Vein endothelial cell (primary cell): ENCODE results near the gene SCN9A. TPM values are rescaled to one million over a fixed set of nuclear protein-coding genes. Genes with fewer than 3 reads are reported as not detected.

Experiments
- total RNA-seq: library from RNA; depleted of rRNA; stranded (reverse); fragments of >200 nt; gene quantifications from 2 replicates; pipeline ENCODE4 v1.2.3, GENCODE V29; 2012

SCN9A gene
- total RNA-seq, result 0.33 and 0.96 TPM in 2 replicates

DNA sequence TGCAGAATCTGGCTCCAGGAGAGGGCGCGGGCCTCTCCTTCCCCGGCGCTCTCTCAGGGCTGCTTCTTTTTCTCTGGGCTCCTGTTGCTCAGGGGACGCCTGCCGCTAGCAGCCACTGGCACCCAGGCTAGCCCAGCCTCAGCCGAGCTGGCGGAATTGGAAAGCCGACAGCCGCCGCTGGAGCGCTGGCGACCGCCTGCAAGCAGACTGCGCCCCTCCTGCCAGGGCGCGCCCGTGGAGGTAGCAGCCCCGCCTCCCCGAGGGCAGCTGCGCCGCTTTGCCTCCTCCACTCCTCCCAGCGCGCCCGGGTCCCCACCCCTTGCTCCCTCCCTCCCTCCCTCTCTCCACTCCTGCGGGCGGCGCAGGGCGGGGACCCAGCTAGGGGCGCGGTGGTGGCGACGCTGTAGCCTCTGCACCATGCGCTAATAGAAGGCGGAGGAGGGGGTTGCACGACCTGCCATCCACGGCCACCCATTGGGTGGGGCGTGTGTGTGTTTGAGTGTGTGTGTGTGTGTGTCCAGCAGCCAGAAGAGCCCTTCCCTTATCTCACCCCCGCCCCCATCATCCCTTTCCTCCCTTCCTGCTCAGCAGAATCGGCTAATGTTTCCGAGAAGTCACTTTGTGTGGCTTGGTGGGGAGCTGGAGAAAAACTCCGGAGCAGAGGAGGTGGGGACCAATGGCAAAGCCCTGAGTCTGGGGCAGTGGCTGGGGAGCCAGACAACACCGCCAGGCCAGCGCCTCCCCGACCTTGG lies at the start of gene SCN9A:
TSS of gene SCN9A (minus strand) at position 209 of the 752 bp plus-strand sequence. CDS start 64,188 bp downstream, outside the sequence.

Other genes with a start within 250 kb of the SCN9A start
- not detected in 2 replicates for gene SCN1A, start 247.9 kb downstream of the SCN9A start, total RNA-seq
- gene SCN7A, start 118.3 kb upstream of the SCN9A start, total RNA-seq, result not detected in 2 replicates